MCF 10A (cell line): ENCODE data around the gene PDE6D. TPM values are rescaled to one million over a fixed set of nuclear protein-coding genes. Genes with fewer than 3 reads are reported as not detected.
A peak's percentile ranks its signal among the peaks of the same experiment; 100 is the strongest.

ENCODE experiments used
- BruUV-seq: library from RNA; stranded (reverse); fragments of 400-500 nt; replicated peaks from 2 replicates; lab custom pipeline; 2021; lab: Mats Ljungman, UMichigan
- CTCF ChIA-PET: fragments of 300-600 bp; sonication (Branson Sonifier 250); formaldehyde crosslinking; extraction: SDS; loops from one replicate; lab custom pipeline; 2021; ENCODE audit warnings: antibody characterized with exemption, inconsistent platforms; lab: Yijun Ruan, JAX
- POLR2A ChIA-PET: fragments of 300-600, 350-650 bp; sonication (Branson Sonifier 250); formaldehyde crosslinking; extraction: SDS; loops from one replicate; lab custom pipeline; 2020; ENCODE audit warnings: antibody characterized with exemption, inconsistent platforms; lab: Yijun Ruan, JAX
- DNase-seq: peaks from one replicate; pipeline ENCODE4 v3.0.0-alpha.2; 2018; ENCODE audit not compliant: unreplicated experiment
- H3K27ac Mint-ChIP-seq: one replicate; pipeline ENCODE4 v1.8.0; 2022; ENCODE audit warnings: mild to moderate bottlenecking, low read depth, mixed read lengths; ENCODE audit not compliant: unreplicated experiment
- H3K27me3 Mint-ChIP-seq: one replicate; pipeline ENCODE4 v1.8.0; 2022; ENCODE audit warnings: mixed read lengths; ENCODE audit not compliant: insufficient read depth, unreplicated experiment
- H3K36me3 Mint-ChIP-seq: one replicate; pipeline ENCODE4 v1.8.0; 2022; ENCODE audit warnings: mild to moderate bottlenecking, moderate library complexity, mixed read lengths; ENCODE audit not compliant: insufficient read depth, unreplicated experiment
- H3K4me1 Mint-ChIP-seq: one replicate; pipeline ENCODE4 v1.8.0; 2022; ENCODE audit warnings: mixed read lengths; ENCODE audit not compliant: insufficient read depth, unreplicated experiment
- H3K4me3 Mint-ChIP-seq: one replicate; pipeline ENCODE4 v1.8.0; 2022; ENCODE audit warnings: mild to moderate bottlenecking, moderate library complexity, mixed read lengths; ENCODE audit not compliant: unreplicated experiment
- H3K9me3 Mint-ChIP-seq: one replicate; pipeline ENCODE4 v1.8.0; 2022; ENCODE audit warnings: mixed read lengths; ENCODE audit not compliant: unreplicated experiment
- CTCF ChIP-seq: fragments of 200-600 bp; IDR thresholded peaks from one replicate; pipeline ENCODE4 v1.8.0; 2022; ENCODE audit warnings: antibody characterized with exemption, mild to moderate bottlenecking; ENCODE audit not compliant: unreplicated experiment
- intact Hi-C: fragments of 100-400 bp; cut with micrococcal nuclease; formaldehyde crosslinking; loops from 2 replicates; pipeline ENCODE4 v1.14.1; 2022
- total RNA-seq: library from RNA; stranded (reverse); gene quantifications from 2 replicates; pipeline ENCODE4 v1.2.3, GENCODE V29; 2022

The PDE6D gene
- total RNA-seq, 1 experiment from 2014 or later, result 13.2 TPM

- intact Hi-C loops, result no loop called here
Observed at GRCh38 chr2:231803501-231804138, 22.5 kb upstream of the PDE6D start.

GRCh38 chr2:231800493-231801091, 19.5 kb upstream of the PDE6D start:
- no TSS peak for BruUV-seq
- intact Hi-C loops, result no loop called here
- peaks cover 70% of the 10 kb centered on the region for H3K36me3 Mint-ChIP-seq
- DNase-seq, result peak; percentile 41
- no peaks in the 10 kb centered on the region for H3K27me3 Mint-ChIP-seq
- TF ChIP-seq CTCF, result peak; percentile 54
- CTCF ChIA-PET, result interaction anchor here (0.6 to 4.2 kb wide), 13 partner anchors 8 to 768 kb away, joined by 3 to 14 read pairs (median 4); partner anchors contain the start of gene COPS7B
- H3K27ac Mint-ChIP-seq, result no peak overlapping the region
- H3K4me3 Mint-ChIP-seq, result no peak overlapping the region
- H3K4me1 Mint-ChIP-seq, result no peaks in the 10 kb centered on the region
- POLR2A ChIA-PET, result interaction anchor here (0.6 kb wide), 1 partner anchor 8 kb away, joined by 3 read pairs; no protein-coding TSS in a partner anchor
- no peaks in the 10 kb centered on the region for H3K9me3 Mint-ChIP-seq

More at GRCh38 chr2:231803501-231804138, 22.5 kb upstream of the PDE6D start:
- Mint-ChIP-seq H3K27ac (peak overlapping the region; percentile 10), H3K36me3 (peaks cover 61% of the 10 kb centered on the region), H3K4me3 (no peak overlapping the region), H3K4me1 (no peaks in the 10 kb centered on the region), H3K9me3 (no peaks in the 10 kb centered on the region), H3K27me3 (no peaks in the 10 kb centered on the region)
- BruUV-seq, result no TSS peak
- CTCF ChIA-PET, result interaction anchor here (0.7 to 1.4 kb wide), 2 partner anchors 8 to 10 kb away, joined by 3 to 4 read pairs; no protein-coding TSS in a partner anchor
- POLR2A ChIA-PET, result interaction anchor here (1.0 kb wide), 1 partner anchor 8 kb away, joined by 3 read pairs; no protein-coding TSS in a partner anchor
- no peak for TF ChIP-seq CTCF
- DNase-seq, result no peak

- peak; percentile 89 for DNase-seq
- BruUV-seq, result no TSS peak
- Mint-ChIP-seq H3K36me3 (peaks cover 83% of the 10 kb centered on the region), H3K4me3 (no peak overlapping the region), H3K27ac (no peak overlapping the region), H3K4me1 (peaks cover 4% of the 10 kb centered on the region), H3K27me3 (no peaks in the 10 kb centered on the region), H3K9me3 (no peaks in the 10 kb centered on the region)
- ChIA-PET POLR2A (interaction anchor here (0.7 to 1.7 kb wide), 5 partner anchors 8 to 116 kb away, joined by 3 to 4 read pairs (median 3); partner anchors contain the start of gene COPS7B), CTCF (interaction anchor here (0.5 to 1.7 kb wide), 8 partner anchors 9 to 772 kb away, joined by 3 to 6 read pairs (median 3); partner anchors contain the start of genes COPS7B and PDE6D)
- TF ChIP-seq CTCF, result peak; percentile 42
- intact Hi-C loops, result no loop called here
Observed at GRCh38 chr2:231795525-231796327, 14.6 kb upstream of the PDE6D start.
